RWPE2 (cell line): ENCODE data around the gene SSC5D.

Experiments
- ATAC-seq: fragments of 200-7000 bp; cut with Tn5 transposase; 3 replicates; pipeline ENCODE4 v1.9.1; 2021; ENCODE audit warnings: low read depth
- DNase-seq: peaks from one replicate; pipeline ENCODE4 v3.0.0-alpha.2; 2020; ENCODE audit warnings: low spot score
- H3K27ac ChIP-seq: fragments of 450-650 bp; 2 replicates; pipeline ENCODE4 v1.5.1; 2017; ENCODE audit warnings: mild to moderate bottlenecking; ENCODE audit not compliant: poor library complexity, severe bottlenecking
- H3K27me3 ChIP-seq: fragments of 250-450 bp; sonication (Bioruptor Pico); 2 replicates; pipeline ENCODE4 v1.5.1; 2021; ENCODE audit warnings: mild to moderate bottlenecking, moderate library complexity; ENCODE audit not compliant: insufficient read depth, poor library complexity, severe bottlenecking
- H3K36me3 ChIP-seq: fragments of 250-450 bp; sonication (Bioruptor Pico); 2 replicates; pipeline ENCODE4 v1.5.1; 2020; ENCODE audit warnings: low read depth, mild to moderate bottlenecking, moderate library complexity
- H3K4me1 ChIP-seq: fragments of 250-450 bp; sonication (Bioruptor Pico); 2 replicates; pipeline ENCODE4 v1.5.1; 2021; ENCODE audit warnings: mild to moderate bottlenecking, moderate library complexity; ENCODE audit not compliant: insufficient read depth, poor library complexity, severe bottlenecking
- H3K4me3 ChIP-seq: fragments of 250-450 bp; sonication (Bioruptor Pico); 2 replicates; pipeline ENCODE4 v1.5.1; 2021; ENCODE audit warnings: mild to moderate bottlenecking, moderate library complexity; ENCODE audit not compliant: severe bottlenecking
- H3K9me3 ChIP-seq: fragments of 250-450 bp; sonication (Bioruptor Pico); 2 replicates; pipeline ENCODE4 v1.5.1; 2021; ENCODE audit warnings: mild to moderate bottlenecking, moderate library complexity; ENCODE audit not compliant: severe bottlenecking
- TF ChIP-seq, protein P1 (sequence below): fragments of 450-650 bp; IDR thresholded peaks from one replicate; pipeline ENCODE4 v1.5.1; 2017; ENCODE audit warnings: mild to moderate bottlenecking, moderate library complexity; ENCODE audit not compliant: poor library complexity, severe bottlenecking

Gene SSC5D

DNA sequence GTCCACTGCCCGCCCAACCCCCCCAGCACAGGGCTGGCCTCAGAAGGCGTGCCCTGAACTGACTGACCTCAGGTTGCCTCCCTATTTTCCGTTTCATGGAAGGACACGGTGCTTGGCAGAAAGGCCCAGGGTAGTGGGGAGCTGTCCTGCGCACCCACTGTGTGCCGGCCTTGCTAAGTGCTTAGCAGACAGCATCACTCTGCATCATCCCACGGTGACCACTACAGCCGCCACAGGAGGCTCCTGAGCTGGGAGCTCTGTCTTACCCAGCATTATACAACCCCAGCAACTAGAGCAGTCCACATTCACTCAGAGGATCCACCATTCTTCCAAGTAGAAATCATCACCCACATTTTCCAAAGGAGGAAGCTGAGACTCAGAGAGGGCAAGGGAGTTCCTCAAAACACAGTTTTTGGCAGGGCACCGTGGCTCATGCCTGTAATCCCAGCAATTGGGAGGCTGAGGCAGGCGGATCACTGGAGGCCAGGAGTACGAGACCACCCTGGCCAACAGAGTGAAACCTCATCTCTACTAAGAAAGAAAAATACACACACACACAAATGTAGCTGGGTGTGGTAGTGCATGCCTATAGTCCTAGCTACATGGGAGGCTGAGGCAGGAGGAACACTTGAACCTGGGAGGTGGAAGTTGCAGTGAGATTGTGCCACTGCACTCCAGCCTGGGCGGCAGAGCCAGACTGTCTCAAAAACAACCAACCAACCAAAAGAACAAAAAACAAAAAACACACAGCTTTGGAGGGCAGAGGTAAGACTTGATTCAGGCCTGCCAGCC lies 47.1 kb downstream of the SSC5D start:
- TF ChIP-seq, protein P1, sequence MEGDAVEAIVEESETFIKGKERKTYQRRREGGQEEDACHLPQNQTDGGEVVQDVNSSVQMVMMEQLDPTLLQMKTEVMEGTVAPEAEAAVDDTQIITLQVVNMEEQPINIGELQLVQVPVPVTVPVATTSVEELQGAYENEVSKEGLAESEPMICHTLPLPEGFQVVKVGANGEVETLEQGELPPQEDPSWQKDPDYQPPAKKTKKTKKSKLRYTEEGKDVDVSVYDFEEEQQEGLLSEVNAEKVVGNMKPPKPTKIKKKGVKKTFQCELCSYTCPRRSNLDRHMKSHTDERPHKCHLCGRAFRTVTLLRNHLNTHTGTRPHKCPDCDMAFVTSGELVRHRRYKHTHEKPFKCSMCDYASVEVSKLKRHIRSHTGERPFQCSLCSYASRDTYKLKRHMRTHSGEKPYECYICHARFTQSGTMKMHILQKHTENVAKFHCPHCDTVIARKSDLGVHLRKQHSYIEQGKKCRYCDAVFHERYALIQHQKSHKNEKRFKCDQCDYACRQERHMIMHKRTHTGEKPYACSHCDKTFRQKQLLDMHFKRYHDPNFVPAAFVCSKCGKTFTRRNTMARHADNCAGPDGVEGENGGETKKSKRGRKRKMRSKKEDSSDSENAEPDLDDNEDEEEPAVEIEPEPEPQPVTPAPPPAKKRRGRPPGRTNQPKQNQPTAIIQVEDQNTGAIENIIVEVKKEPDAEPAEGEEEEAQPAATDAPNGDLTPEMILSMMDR: no peak
- H3K9me3 ChIP-seq: no peaks in the 10 kb centered on the region
- H3K4me1 ChIP-seq: no peaks in the 10 kb centered on the region
- H3K27me3 ChIP-seq: no peaks in the 10 kb centered on the region
- no peaks in the 10 kb centered on the region for H3K36me3 ChIP-seq
- DNase-seq (no peak), ATAC-seq (no peak)
- H3K4me3 ChIP-seq: no peak overlapping the region
- no peak overlapping the region for H3K27ac ChIP-seq

DNA sequence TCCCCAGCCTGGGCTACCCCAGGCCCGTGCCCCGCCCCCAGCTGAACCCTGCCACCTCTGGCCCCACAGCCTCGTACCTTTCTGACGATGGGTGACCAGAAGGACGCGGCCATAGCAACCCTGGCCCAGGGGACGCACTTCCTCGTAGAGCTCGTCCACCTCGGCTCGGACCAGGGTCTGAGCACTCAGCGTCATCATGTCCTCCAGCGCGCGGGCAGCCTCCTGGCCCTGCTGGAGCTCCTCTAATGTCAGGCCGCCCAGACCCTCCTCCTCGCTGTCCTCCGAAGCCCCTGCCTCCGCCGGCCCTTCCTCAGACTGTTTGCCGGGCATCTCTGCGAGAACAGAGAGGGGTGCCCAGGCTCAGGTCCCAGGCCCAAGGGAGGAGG lies 47.7 kb downstream of the SSC5D start:
- Histone ChIP-seq H3K27me3 (no peaks in the 10 kb centered on the region), H3K27ac (no peak overlapping the region), H3K4me3 (no peak overlapping the region), H3K9me3 (no peaks in the 10 kb centered on the region), H3K4me1 (no peaks in the 10 kb centered on the region), H3K36me3 (no peaks in the 10 kb centered on the region)
- no peak for DNase-seq
- ATAC-seq: no peak
- TF ChIP-seq, protein P1: no peak

DNA sequence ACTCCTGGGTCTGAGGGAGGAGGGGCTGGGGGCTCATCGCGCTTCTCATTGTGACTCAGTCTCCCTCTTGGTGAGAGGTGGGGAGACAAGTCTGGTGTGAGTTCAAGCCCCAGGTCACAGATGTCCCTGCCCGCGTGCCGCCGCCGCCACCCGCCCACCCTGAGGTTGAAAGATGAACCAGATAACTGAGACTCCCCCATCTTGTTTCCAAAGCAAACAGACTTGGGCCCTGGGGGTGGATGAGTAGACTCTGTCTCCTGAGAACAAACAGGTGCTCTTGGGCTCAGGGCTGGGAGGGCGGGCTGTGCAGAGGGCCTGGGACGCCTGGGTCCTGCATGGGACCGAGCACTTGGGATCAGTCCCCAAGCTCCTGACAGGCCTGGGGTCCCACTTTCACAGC lies 48.1 kb downstream of the SSC5D start:
- Histone ChIP-seq H3K4me1 (no peaks in the 10 kb centered on the region), H3K27ac (no peak overlapping the region), H3K9me3 (no peaks in the 10 kb centered on the region), H3K27me3 (no peaks in the 10 kb centered on the region), H3K36me3 (no peaks in the 10 kb centered on the region), H3K4me3 (no peak overlapping the region)
- TF ChIP-seq, protein P1: no peak
- DNase-seq: no peak
- ATAC-seq: no peak

DNA sequence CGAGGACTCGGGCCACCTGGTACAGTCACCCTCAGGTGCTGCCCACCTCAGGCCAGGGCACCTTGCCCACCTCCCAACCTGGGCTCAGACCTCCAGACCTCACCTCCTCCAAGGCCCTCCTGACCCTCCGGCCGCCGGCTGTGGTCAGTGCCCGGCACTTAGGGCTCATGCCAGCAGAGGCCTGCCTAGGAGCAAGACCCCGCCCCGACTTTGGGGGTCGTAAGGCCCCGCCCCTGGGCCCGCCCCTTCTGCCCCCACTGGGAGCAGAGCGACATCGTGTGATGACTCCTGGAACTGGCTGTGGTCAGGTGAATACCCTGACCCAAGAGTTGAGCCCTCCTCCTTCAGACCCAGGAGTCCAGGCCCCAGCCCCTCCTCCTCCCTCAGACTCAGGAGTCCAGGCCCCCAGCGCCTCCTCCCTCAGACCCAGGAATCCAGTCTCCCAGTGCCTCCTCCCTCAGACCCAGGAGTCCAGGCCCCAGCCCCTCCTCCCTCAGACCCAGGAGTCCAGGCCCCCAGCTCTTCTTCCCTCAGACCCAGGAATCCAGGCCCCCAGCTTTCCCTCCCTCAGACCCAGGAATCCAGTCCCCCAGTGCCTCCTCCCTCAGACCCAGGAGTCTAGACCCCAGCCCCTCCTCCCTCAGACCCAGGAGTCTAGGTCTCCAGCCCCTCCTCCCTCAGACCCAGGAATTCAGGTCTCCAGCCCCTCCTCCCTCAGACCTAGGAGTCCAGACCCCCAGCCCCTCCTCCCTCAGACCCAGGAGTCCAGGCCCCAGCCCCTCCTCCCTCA lies 48.9 kb downstream of the SSC5D start, which contains the start of gene SBK2:
Gene SBK2 (minus strand): TSS at position 183 of the 790 bp plus-strand sequence. CDS start 839 bp downstream, outside the sequence.
- TF ChIP-seq, protein P1: no peak
- Histone ChIP-seq H3K4me1 (no peaks in the 10 kb centered on the region), H3K4me3 (no peak within 1 kb of the TSS), H3K36me3 (no peaks in the 10 kb centered on the region), H3K27ac (no peak within 1 kb of the TSS), H3K9me3 (no peaks in the 10 kb centered on the region), H3K27me3 (no peaks in the 10 kb centered on the region)
- DNase-seq: no peak
- ATAC-seq: no peak
